C4-2B (cell line): ENCODE data around the gene PLXNB3.

Experiments used
- H3K27ac ChIP-seq: fragments of 450-650 bp; 2 replicates; pipeline ENCODE4 v1.5.1; 2017
- ZFX ChIP-seq: fragments of 450-650 bp; IDR thresholded peaks from 2 replicates; pipeline ENCODE4 v1.6.1; 2017
- TF ChIP-seq, protein P1 (sequence below): fragments of 450-650 bp; conservative IDR thresholded peaks from 2 replicates; pipeline ENCODE4 v1.5.1; 2017; ENCODE audit warnings: mild to moderate bottlenecking

The PLXNB3 gene

GRCh38 chrX:153774576-153775292 lies 10.7 kb downstream of the PLXNB3 start:
- TF ChIP-seq, protein P1, sequence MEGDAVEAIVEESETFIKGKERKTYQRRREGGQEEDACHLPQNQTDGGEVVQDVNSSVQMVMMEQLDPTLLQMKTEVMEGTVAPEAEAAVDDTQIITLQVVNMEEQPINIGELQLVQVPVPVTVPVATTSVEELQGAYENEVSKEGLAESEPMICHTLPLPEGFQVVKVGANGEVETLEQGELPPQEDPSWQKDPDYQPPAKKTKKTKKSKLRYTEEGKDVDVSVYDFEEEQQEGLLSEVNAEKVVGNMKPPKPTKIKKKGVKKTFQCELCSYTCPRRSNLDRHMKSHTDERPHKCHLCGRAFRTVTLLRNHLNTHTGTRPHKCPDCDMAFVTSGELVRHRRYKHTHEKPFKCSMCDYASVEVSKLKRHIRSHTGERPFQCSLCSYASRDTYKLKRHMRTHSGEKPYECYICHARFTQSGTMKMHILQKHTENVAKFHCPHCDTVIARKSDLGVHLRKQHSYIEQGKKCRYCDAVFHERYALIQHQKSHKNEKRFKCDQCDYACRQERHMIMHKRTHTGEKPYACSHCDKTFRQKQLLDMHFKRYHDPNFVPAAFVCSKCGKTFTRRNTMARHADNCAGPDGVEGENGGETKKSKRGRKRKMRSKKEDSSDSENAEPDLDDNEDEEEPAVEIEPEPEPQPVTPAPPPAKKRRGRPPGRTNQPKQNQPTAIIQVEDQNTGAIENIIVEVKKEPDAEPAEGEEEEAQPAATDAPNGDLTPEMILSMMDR = no peak
- TF ChIP-seq ZFX = no peak
- H3K27ac ChIP-seq = no peak overlapping the region

DNA sequence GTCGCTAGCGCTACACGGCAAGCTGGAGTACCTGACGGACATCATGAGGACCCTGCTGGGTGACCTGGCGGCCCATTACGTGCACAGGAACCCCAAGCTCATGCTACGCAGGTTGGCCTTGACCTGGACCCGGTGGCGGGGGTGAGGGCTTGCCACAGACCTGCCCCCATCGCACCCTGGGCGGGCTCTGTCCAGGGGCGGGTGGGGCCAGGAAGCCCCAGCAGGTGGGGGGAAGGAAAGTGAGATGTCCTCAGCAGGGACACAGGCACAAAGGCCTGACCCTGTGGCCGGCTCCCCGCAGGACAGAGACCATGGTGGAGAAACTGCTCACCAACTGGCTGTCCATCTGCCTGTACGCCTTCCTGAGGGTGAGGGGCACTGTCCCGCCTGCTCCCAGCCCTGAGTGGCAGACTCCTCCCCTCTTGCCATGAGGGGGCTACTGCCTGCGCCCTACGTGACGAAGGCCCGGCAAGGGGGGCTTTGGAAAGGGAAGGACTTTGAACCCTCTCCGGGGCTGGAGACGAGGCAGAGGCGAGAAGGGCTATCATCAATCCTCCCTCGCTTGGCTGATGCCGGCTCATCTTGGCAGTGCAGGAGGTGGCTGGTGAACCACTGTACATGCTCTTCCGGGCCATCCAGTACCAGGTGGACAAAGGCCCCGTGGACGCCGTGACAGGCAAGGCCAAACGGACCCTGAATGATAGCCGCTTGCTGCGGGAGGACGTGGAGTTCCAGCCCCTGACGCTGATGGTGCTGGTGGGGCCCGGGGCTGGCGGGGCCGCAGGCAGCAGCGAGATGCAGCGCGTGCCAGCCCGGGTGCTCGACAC lies 11.5 kb downstream of the PLXNB3 start:
- no peak overlapping the region for H3K27ac ChIP-seq
- no peak for TF ChIP-seq ZFX
- TF ChIP-seq, protein P1 = no peak

DNA sequence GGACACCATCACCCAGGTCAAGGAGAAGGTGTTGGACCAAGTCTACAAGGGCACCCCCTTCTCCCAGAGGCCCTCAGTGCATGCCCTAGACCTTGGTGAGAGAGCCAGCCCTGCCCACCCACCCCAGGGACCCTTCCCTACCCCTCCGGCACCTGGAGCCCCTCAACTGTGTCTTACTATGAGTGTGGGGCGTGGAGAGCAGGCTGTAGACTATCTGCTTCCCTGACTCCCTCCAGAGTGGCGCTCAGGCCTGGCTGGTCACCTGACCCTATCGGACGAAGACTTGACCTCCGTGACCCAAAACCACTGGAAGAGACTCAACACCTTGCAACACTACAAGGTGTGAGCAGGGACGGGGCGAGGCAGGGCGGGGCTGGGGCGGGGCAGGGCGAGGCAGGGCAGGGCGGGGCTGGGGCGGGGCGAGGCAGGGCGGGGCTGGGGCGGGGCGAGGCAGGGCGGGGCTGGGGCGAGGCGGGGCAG lies 12.1 kb downstream of the PLXNB3 start:
- H3K27ac ChIP-seq = no peak overlapping the region
- TF ChIP-seq, protein P1 = no peak
- TF ChIP-seq ZFX = no peak

DNA sequence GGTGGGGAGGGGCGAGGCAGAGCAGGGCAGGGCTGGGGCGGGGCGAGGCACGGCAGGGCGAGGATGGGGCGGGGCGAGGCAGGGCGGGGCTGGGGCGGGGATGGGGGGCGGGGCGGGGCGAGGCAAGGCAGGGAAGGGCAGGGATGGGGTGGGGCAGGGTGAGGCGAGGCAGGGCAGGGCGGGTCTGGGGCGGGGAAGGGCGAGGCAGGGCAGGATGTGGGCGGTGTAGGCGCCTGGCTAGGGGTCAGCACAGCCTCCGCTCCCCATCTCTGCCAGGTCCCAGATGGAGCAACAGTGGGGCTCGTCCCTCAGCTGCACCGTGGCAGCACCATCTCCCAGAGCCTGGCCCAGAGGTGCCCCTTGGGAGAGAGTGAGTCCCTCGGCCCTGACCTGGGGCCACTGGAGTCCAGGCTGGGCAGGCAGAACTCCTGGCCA lies 12.6 kb downstream of the PLXNB3 start:
- H3K27ac ChIP-seq = no peak overlapping the region
- TF ChIP-seq ZFX = no peak
- TF ChIP-seq, protein P1 = no peak

DNA sequence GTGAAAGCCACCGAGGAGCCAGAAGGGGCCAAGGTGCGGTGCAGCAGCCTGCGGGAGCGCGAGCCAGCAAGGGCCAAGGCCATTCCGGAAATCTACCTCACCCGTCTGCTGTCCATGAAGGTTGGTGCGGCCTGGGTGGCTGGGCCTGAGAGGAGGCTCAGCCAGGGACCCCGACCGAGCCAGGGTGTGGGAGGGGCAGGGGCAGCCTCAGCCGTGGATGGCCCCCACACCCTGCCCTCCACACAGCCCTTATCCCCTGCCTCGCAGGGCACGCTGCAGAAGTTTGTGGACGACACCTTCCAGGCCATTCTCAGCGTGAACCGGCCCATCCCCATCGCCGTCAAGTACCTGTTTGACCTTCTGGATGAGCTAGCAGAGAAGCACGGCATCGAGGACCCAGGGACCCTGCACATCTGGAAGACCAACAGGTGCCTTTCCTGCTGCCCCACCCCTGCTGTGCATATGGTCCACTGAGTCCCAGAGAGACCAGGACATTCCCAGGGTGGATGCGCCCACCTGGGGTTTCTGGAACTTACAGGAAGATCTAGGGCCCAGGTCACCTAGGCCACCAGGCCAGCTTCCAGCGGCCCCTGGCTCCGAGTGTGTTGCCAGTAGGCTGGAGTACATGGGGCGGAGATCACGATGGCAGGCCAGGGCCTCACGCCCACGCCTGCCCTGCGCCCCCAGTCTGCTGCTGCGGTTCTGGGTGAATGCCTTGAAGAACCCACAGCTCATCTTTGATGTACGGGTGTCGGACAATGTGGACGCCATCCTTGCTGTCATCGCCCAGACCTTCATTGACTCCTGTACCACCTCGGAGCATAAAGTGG lies 13.4 kb downstream of the PLXNB3 start:
- H3K27ac ChIP-seq = no peak overlapping the region
- TF ChIP-seq, protein P1 = no peak
- no peak for TF ChIP-seq ZFX

DNA sequence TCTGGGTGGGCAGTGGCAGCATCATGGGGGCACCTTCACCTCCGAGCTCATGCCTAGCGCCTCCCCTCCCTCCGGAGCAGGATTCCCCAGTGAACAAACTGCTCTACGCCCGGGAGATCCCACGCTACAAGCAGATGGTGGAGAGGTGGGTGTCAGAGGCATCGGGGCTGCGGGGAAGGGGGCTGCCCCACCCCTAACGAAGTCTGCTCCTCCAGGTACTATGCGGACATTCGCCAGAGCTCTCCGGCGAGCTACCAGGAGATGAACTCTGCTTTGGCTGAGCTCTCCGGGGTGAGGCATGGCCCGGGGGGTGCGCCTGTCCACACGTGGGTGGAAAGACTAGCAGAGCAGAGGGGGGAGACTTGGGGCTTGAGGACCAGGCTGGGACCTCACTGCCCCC lies 14.1 kb downstream of the PLXNB3 start:
- no peak overlapping the region for H3K27ac ChIP-seq
- TF ChIP-seq, protein P1 = no peak
- no peak for TF ChIP-seq ZFX

GRCh38 chrX:153778684-153779101 lies 14.6 kb downstream of the PLXNB3 start:
- H3K27ac ChIP-seq = no peak overlapping the region
- no peak for TF ChIP-seq ZFX
- TF ChIP-seq, protein P1 = no peak; the same call in 1 of the 2 replicates
